Erythroblast (primary cell): ENCODE data around the gene HIGD1A.
"Not testable (repeated sequence)": the region's sequence is repeated elsewhere in the genome, so short reads cannot be mapped to it uniquely, and the experiment has no call there.

Experiments used
- GATA1 ChIP-seq: IDR thresholded peaks from 2 replicates; pipeline ENCODE4 v1.6.1; 2011; ENCODE audit warnings: low read depth, mild to moderate bottlenecking, control low read depth, low read length, moderate library complexity
- POLR2A ChIP-seq: IDR thresholded peaks from 2 replicates; pipeline ENCODE4 v1.6.1; 2011; ENCODE audit warnings: mild to moderate bottlenecking, low read length

- not testable (repeated sequence) for TF ChIP-seq POLR2A, GATA1
Measured at GRCh38 chr3:42810706-42811105, 6.4 kb upstream of the HIGD1A start.
